Mononuclear cell (primary cell): ENCODE data around the gene PRKAR1B. TPM values are rescaled to one million over a fixed set of nuclear protein-coding genes. Genes with fewer than 3 reads are reported as not detected.

Experiments used
- H3K27me3 ChIP-seq: 2 replicates; pipeline ENCODE4 v1.6.0; 2011; ENCODE audit warnings: low read length, control low read depth; ENCODE audit not compliant: insufficient read depth
- H3K4me1 ChIP-seq: 2 replicates; pipeline ENCODE4 v1.5.1; 2011; ENCODE audit warnings: mild to moderate bottlenecking, low read length, control low read depth; ENCODE audit not compliant: insufficient read depth
- H3K4me3 ChIP-seq: 2 replicates; pipeline ENCODE4 v1.5.1; 2011; ENCODE audit warnings: mild to moderate bottlenecking, low read length, moderate library complexity
- H3K9me3 ChIP-seq: 2 replicates; pipeline ENCODE4 v1.5.1; 2011; ENCODE audit warnings: low read depth, mild to moderate bottlenecking, control low read depth, low read length
- total RNA-seq: library from RNA; depleted of rRNA; stranded (reverse); fragments of >200 nt; gene quantifications from one replicate; pipeline ENCODE4 v1.2.3, GENCODE V29; 2012

Gene PRKAR1B
- total RNA-seq, 1 donor = 9.4 TPM

GRCh38 chr7:707296-708000 is 19.6 kb downstream of the PRKAR1B start:
- H3K4me3 ChIP-seq = no peak overlapping the region
- H3K27me3 ChIP-seq = no peaks in the 10 kb centered on the region
- H3K9me3 ChIP-seq = no peaks in the 10 kb centered on the region
- no peaks in the 10 kb centered on the region for H3K4me1 ChIP-seq

- no peaks in the 10 kb centered on the region for H3K4me1 ChIP-seq
- no peak overlapping the region for H3K4me3 ChIP-seq
- H3K9me3 ChIP-seq = no peaks in the 10 kb centered on the region
- H3K27me3 ChIP-seq = no peaks in the 10 kb centered on the region
Measured at GRCh38 chr7:706721-707120, 20.4 kb downstream of the PRKAR1B start.

GRCh38 chr7:703049-703448 is 24.0 kb downstream of the PRKAR1B start:
- Histone ChIP-seq H3K4me1 (no peaks in the 10 kb centered on the region), H3K4me3 (no peak overlapping the region), H3K27me3 (no peaks in the 10 kb centered on the region), H3K9me3 (no peaks in the 10 kb centered on the region)

- H3K9me3 ChIP-seq = no peaks in the 10 kb centered on the region
Measured at GRCh38 chr7:701086-701671, 25.9 kb downstream of the PRKAR1B start.

GRCh38 chr7:699476-700170 is 27.5 kb downstream of the PRKAR1B start:
- H3K4me3 ChIP-seq = no peak overlapping the region
- no peaks in the 10 kb centered on the region for H3K4me1 ChIP-seq
- H3K9me3 ChIP-seq = no peaks in the 10 kb centered on the region
- H3K27me3 ChIP-seq = no peaks in the 10 kb centered on the region

More at GRCh38 chr7:701086-701671, 25.9 kb downstream of the PRKAR1B start:
- Histone ChIP-seq H3K27me3 (no peaks in the 10 kb centered on the region), H3K4me3 (no peak overlapping the region), H3K4me1 (no peaks in the 10 kb centered on the region)

- no peaks in the 10 kb centered on the region for H3K4me1 ChIP-seq
- no peak overlapping the region for H3K4me3 ChIP-seq
- H3K9me3 ChIP-seq = no peaks in the 10 kb centered on the region
- H3K27me3 ChIP-seq = no peaks in the 10 kb centered on the region
Measured at GRCh38 chr7:698515-699475, 28.3 kb downstream of the PRKAR1B start.

GRCh38 chr7:696812-697551 is 30.1 kb downstream of the PRKAR1B start:
- Histone ChIP-seq H3K4me3 (no peak overlapping the region), H3K9me3 (no peaks in the 10 kb centered on the region), H3K4me1 (no peaks in the 10 kb centered on the region), H3K27me3 (no peaks in the 10 kb centered on the region)

- H3K4me1 ChIP-seq = no peaks in the 10 kb centered on the region
- H3K27me3 ChIP-seq = no peaks in the 10 kb centered on the region
- H3K9me3 ChIP-seq = no peaks in the 10 kb centered on the region
- H3K4me3 ChIP-seq = no peak overlapping the region
Measured at GRCh38 chr7:696426-696811, 30.7 kb downstream of the PRKAR1B start.

- H3K9me3 ChIP-seq = no peaks in the 10 kb centered on the region
- no peaks in the 10 kb centered on the region for H3K27me3 ChIP-seq
- no peak overlapping the region for H3K4me3 ChIP-seq
- no peaks in the 10 kb centered on the region for H3K4me1 ChIP-seq
Measured at GRCh38 chr7:693280-693679, 33.8 kb downstream of the PRKAR1B start.

GRCh38 chr7:691361-692045 is 35.6 kb downstream of the PRKAR1B start:
- Histone ChIP-seq H3K9me3 (peaks cover 3% of the 10 kb centered on the region), H3K27me3 (no peaks in the 10 kb centered on the region), H3K4me1 (no peaks in the 10 kb centered on the region), H3K4me3 (no peak overlapping the region)

- Histone ChIP-seq H3K4me3 (no peak overlapping the region), H3K4me1 (no peaks in the 10 kb centered on the region), H3K9me3 (peaks cover 5% of the 10 kb centered on the region), H3K27me3 (no peaks in the 10 kb centered on the region)
Measured at GRCh38 chr7:690478-691360, 36.4 kb downstream of the PRKAR1B start.

- no peaks in the 10 kb centered on the region for H3K27me3 ChIP-seq
- peaks cover 9% of the 10 kb centered on the region for H3K9me3 ChIP-seq
- no peak overlapping the region for H3K4me3 ChIP-seq
- no peaks in the 10 kb centered on the region for H3K4me1 ChIP-seq
Measured at GRCh38 chr7:685540-685939, 41.5 kb downstream of the PRKAR1B start.

- Histone ChIP-seq H3K4me1 (no peaks in the 10 kb centered on the region), H3K9me3 (peaks cover 9% of the 10 kb centered on the region), H3K27me3 (no peaks in the 10 kb centered on the region), H3K4me3 (no peak overlapping the region)
Measured at GRCh38 chr7:684416-684815, 42.7 kb downstream of the PRKAR1B start.
